HCT116 (cell line): ENCODE results near the gene TTC33. TPM values are rescaled to one million over a fixed set of nuclear protein-coding genes. Genes with fewer than 3 reads are reported as not detected.

ENCODE experiments used
- ATAC-seq: fragments of 200-7000 bp; cut with Tn5 transposase; 2 replicates; pipeline ENCODE4 v1.9.1; 2020; ENCODE audit warnings: mild to moderate bottlenecking, moderate library complexity
- BruUV-seq: library from RNA; stranded (reverse); fragments of 400-500 nt; replicated peaks from 2 replicates; lab custom pipeline; 2021; lab: Mats Ljungman, UMichigan
- CTCF ChIA-PET: fragments of 300-600 bp; sonication (Branson Sonifier 250); formaldehyde crosslinking; loops from one replicate; lab custom pipeline; 2021; ENCODE audit warnings: antibody characterized with exemption; lab: Charles Lee
- POLR2A ChIA-PET: fragments of 300-600, 350-600 bp; sonication (Branson Sonifier 250); formaldehyde crosslinking; loops from one replicate; lab custom pipeline; 2021; ENCODE audit warnings: antibody characterized with exemption; lab: Charles Lee
- RAD21 ChIA-PET, 2 experiments: fragments of 300-600 bp; sonication (Branson Sonifier 250); formaldehyde crosslinking; loops; one replicate each; lab custom pipeline; 2023; ENCODE audit warnings: low total read pairs in 2 of 2; ENCODE audit not compliant: uncharacterized antibody in 2 of 2, unreplicated experiment in 2 of 2, low non-redundant PET in 1 of 2; lab: Charles Lee
- DNase-seq: peaks from one replicate; pipeline ENCODE4 v3.0.0-alpha.2; 2010; ENCODE audit warnings: low read depth, low spot score
- H2AFZ ChIP-seq: fragments of 200-600 bp; shearing (Covaris generic), sonication (generic); 2 replicates; pipeline ENCODE4 v1.6.1; 2017; ENCODE audit warnings: low read depth, mixed run types, mixed read lengths, antibody characterized with exemption, low read length; ENCODE audit not compliant: poor library complexity, severe bottlenecking
- H3K27ac ChIP-seq: 2 replicates; pipeline ENCODE4 v1.5.1; 2012; ENCODE audit warnings: low read depth, low read length
- H3K27me3 ChIP-seq: fragments of 200-600 bp; sonication (generic); 2 replicates; pipeline ENCODE4 v1.6.1; 2016; ENCODE audit warnings: mixed run types, low read length, mixed read lengths; ENCODE audit not compliant: insufficient read depth
- H3K36me3 ChIP-seq, 2 experiments: fragments of 200-500 bp in 1 of 2; fragments of 200-600 bp in 1 of 2; sonication (Bioruptor generic) in 1 of 2; sonication (generic) in 1 of 2; 2 replicates each; pipeline versions ENCODE4 v1.5.1 to v1.6.1; 2014 to 2016; ENCODE audit warnings: low read length in 2 of 2, inconsistent platforms in 1 of 2, mixed read lengths in 1 of 2, mixed run types in 1 of 2; ENCODE audit not compliant: insufficient read depth in 2 of 2, control insufficient read depth in 1 of 2
- H3K4me1 ChIP-seq, 2 experiments: fragments of 200-600 bp in 1 of 2; sonication (generic) in 1 of 2; 2 replicates each; pipeline versions ENCODE4 v1.5.1 to v1.6.1; 2012 to 2017; ENCODE audit warnings: low read length in 2 of 2, inconsistent platforms in 1 of 2, mild to moderate bottlenecking in 1 of 2, mixed read lengths in 1 of 2, mixed run types in 1 of 2, moderate library complexity in 1 of 2; ENCODE audit not compliant: insufficient read depth in 2 of 2, control insufficient read depth in 1 of 2
- H3K4me2 ChIP-seq: fragments of 200-600 bp; sonication (generic); 2 replicates; pipeline ENCODE4 v1.6.1; 2017; ENCODE audit warnings: mixed run types, low read length, mixed read lengths
- H3K4me3 ChIP-seq, 2 experiments: fragments of 200-600 bp in 1 of 2; sonication (generic) in 1 of 2; replicated peaks in 1 of 2; 2 replicates each; pipeline ENCODE4 v1.5.1; 2011 to 2016; ENCODE audit warnings: low read length in 2 of 2, control low read depth in 1 of 2, low read depth in 1 of 2, mild to moderate bottlenecking in 1 of 2, mixed read lengths in 1 of 2, mixed run types in 1 of 2
- H3K79me2 ChIP-seq: fragments of 200-600 bp; sonication (generic); 2 replicates; pipeline ENCODE4 v1.6.1; 2017; ENCODE audit warnings: mild to moderate bottlenecking, mixed run types, low read length, moderate library complexity, mixed read lengths; ENCODE audit not compliant: insufficient read depth
- H3K9ac ChIP-seq: fragments of 200-600 bp; sonication (generic); 2 replicates; pipeline ENCODE4 v1.6.1; 2016; ENCODE audit warnings: low read length, mixed read lengths
- H3K9me2 ChIP-seq: fragments of 200-600 bp; sonication (generic), shearing (Covaris generic); 2 replicates; pipeline ENCODE4 v1.6.1; 2017; ENCODE audit warnings: mixed run types, mild to moderate bottlenecking, moderate library complexity; ENCODE audit not compliant: insufficient read depth
- H3K9me3 ChIP-seq, 2 experiments: fragments of 200-500 bp in 1 of 2; fragments of 200-600 bp in 1 of 2; sonication (Bioruptor generic) in 1 of 2; sonication (generic) in 1 of 2; 2 replicates each; pipeline ENCODE4 v1.6.1; 2014 to 2017; ENCODE audit warnings: low read length in 2 of 2, mixed read lengths in 2 of 2, inconsistent platforms in 1 of 2, low read depth in 1 of 2, mild to moderate bottlenecking in 1 of 2, mixed run types in 1 of 2, moderate library complexity in 1 of 2; ENCODE audit not compliant: control insufficient read depth in 1 of 2, insufficient read depth in 1 of 2
- H4K20me1 ChIP-seq: fragments of 200-600 bp; sonication (generic), shearing (Covaris generic); 2 replicates; pipeline ENCODE4 v1.6.1; 2017; ENCODE audit warnings: mixed run types, mild to moderate bottlenecking, moderate library complexity; ENCODE audit not compliant: insufficient read depth
- CBX3 ChIP-seq: IDR thresholded peaks from 2 replicates; pipeline ENCODE4 v1.6.1; 2012; ENCODE audit warnings: low read depth
- CEBPB ChIP-seq: IDR thresholded peaks from 2 replicates; pipeline ENCODE4 v1.6.1; 2012; ENCODE audit warnings: low read depth
- CTCF ChIP-seq, 3 experiments: fragments of 200-600 bp in 1 of 3; sonication (generic) in 1 of 3; IDR thresholded peaks in 2 of 3; conservative IDR thresholded peaks in 1 of 3; 2 replicates each; pipeline ENCODE4 v1.5.1; 2012 to 2017; ENCODE audit warnings: low read depth in 2 of 3, low read length in 2 of 3, antibody characterized with exemption in 1 of 3, borderline replicate concordance in 1 of 3, control low read depth in 1 of 3, mild to moderate bottlenecking in 1 of 3, mixed read lengths in 1 of 3, mixed run types in 1 of 3, moderate library complexity in 1 of 3; ENCODE audit not compliant: insufficient read depth in 1 of 3
- EGR1 ChIP-seq: IDR thresholded peaks from 2 replicates; pipeline ENCODE4 v1.6.1; 2012; ENCODE audit warnings: low read depth
- ELF1 ChIP-seq: IDR thresholded peaks from 2 replicates; pipeline ENCODE4 v1.6.1; 2012; ENCODE audit warnings: low read depth, borderline replicate concordance
- JUND ChIP-seq: IDR thresholded peaks from 2 replicates; pipeline ENCODE4 v1.6.1; 2012
- MAX ChIP-seq: IDR thresholded peaks from 2 replicates; pipeline ENCODE4 v1.6.1; 2012
- POLR2A ChIP-seq: IDR thresholded peaks from 2 replicates; pipeline ENCODE4 v1.7.0; 2011; ENCODE audit warnings: borderline replicate concordance; ENCODE audit not compliant: insufficient read depth, insufficient read length; ENCODE audit errors: extremely low read depth
- SIN3A ChIP-seq: IDR thresholded peaks from 2 replicates; pipeline ENCODE4 v1.6.1; 2012; ENCODE audit warnings: low read depth
- SP1 ChIP-seq: IDR thresholded peaks from 2 replicates; pipeline ENCODE4 v1.6.1; 2012; ENCODE audit warnings: low read depth
- TCF7L2 ChIP-seq: IDR thresholded peaks from 2 replicates; pipeline ENCODE4 v1.7.0; 2011; ENCODE audit warnings: borderline replicate concordance, inconsistent platforms; ENCODE audit not compliant: insufficient read depth, insufficient read length; ENCODE audit errors: extremely low read depth
- ZFX ChIP-seq: fragments of 450-650 bp; IDR thresholded peaks from 2 replicates; pipeline ENCODE4 v1.6.1; 2017
- ZNF274 ChIP-seq: fragments of 200-500 bp; sonication (Bioruptor generic); IDR thresholded peaks from 2 replicates; pipeline ENCODE4 v1.6.1; 2014; ENCODE audit warnings: mild to moderate bottlenecking, low read depth, low read length, inconsistent platforms
- intact Hi-C: fragments of 100-400 bp; cut with micrococcal nuclease; formaldehyde crosslinking; loops from 2 replicates; pipeline ENCODE4 v1.10.0; 2022
- total RNA-seq: library from RNA; stranded (reverse); gene quantifications from one replicate; pipeline ENCODE4 v1.2.1, GENCODE V29; 2021; ENCODE audit not compliant: unreplicated experiment
- TF ChIP-seq, protein P1 (sequence below): IDR thresholded peaks from 2 replicates; pipeline ENCODE4 v1.6.1; 2012
- TF ChIP-seq, protein P2 (sequence below): IDR thresholded peaks from 2 replicates; pipeline ENCODE4 v1.6.1; 2011; ENCODE audit warnings: mild to moderate bottlenecking, low read length, moderate library complexity; ENCODE audit not compliant: insufficient replicate concordance; ENCODE audit errors: extremely low read depth

Gene TTC33
- total RNA-seq, 1 experiment from 2014 or later: 14.5 TPM

- ATAC-seq (no peak), DNase-seq (no peak)
- Histone ChIP-seq H2AFZ (no peak overlapping the region), H3K9ac (no peak overlapping the region), H3K4me2 (no peak overlapping the region), H3K9me2 (no peaks in the 10 kb centered on the region), H3K4me3 (no peak overlapping the region), H3K4me1 (peaks cover 0 to 8% of the 10 kb centered on the region in 2 experiments; a peak in 1 of 4 replicates), H3K27ac (no peak overlapping the region), H3K36me3 (no peaks in the 10 kb centered on the region)
- CTCF ChIA-PET: no interaction called here
- intact Hi-C loops: no loop called here
- no TSS peak for BruUV-seq
- POLR2A ChIA-PET: no interaction called here
- RAD21 ChIA-PET: no interaction called here
- no peak for TF ChIP-seq MAX
- TF ChIP-seq, protein P1, sequence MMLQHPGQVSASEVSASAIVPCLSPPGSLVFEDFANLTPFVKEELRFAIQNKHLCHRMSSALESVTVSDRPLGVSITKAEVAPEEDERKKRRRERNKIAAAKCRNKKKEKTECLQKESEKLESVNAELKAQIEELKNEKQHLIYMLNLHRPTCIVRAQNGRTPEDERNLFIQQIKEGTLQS: no peak
- TF ChIP-seq TCF7L2: no peak
- no peak for TF ChIP-seq ZFX
- TF ChIP-seq, all 23 proteins: peak for 0
- Histone ChIP-seq H3K79me2 (no peaks in the 10 kb centered on the region), H4K20me1 (no peaks in the 10 kb centered on the region), H3K27me3 (no peaks in the 10 kb centered on the region), H3K9me3 (no peaks in the 10 kb centered on the region)
Observed at GRCh38 chr5:40547557-40547956, 208.2 kb downstream of the TTC33 start.

- ChIA-PET CTCF (no interaction called here), RAD21 (no interaction called here), POLR2A (no interaction called here)
- H2AFZ ChIP-seq: no peak overlapping the region
- H3K79me2 ChIP-seq: no peaks in the 10 kb centered on the region
- H3K27me3 ChIP-seq: no peaks in the 10 kb centered on the region
- H3K9me2 ChIP-seq: no peaks in the 10 kb centered on the region
- no peak overlapping the region for H3K4me2 ChIP-seq
- BruUV-seq: no TSS peak
- H3K4me1 ChIP-seq: no peaks in the 10 kb centered on the region
- intact Hi-C loops: no loop called here
- no peak for ATAC-seq
- no peaks in the 10 kb centered on the region for H4K20me1 ChIP-seq
- no peaks in the 10 kb centered on the region for H3K36me3 ChIP-seq
- H3K9ac ChIP-seq: no peak overlapping the region
- no peak overlapping the region for H3K4me3 ChIP-seq
- H3K9me3 ChIP-seq: no peaks in the 10 kb centered on the region
- DNase-seq: no peak
- no peak overlapping the region for H3K27ac ChIP-seq
- TF ChIP-seq CTCF (IDR thresholded peaks at IDR 0.05 in 2 of 3, conservative IDR thresholded peaks at IDR 0.05 in 1 of 3; ENCODE audit: borderline replicate concordance in 1 of 3, insufficient read depth in 1 of 3, low read depth in 2 of 3, low read length in 2 of 3): no peak
- TF ChIP-seq ELF1: no peak
- TF ChIP-seq ZFX: no peak
- no peak for TF ChIP-seq ZNF274
- TF ChIP-seq TCF7L2: no peak
- no peak for TF ChIP-seq MAX
- TF ChIP-seq CBX3: no peak
- TF ChIP-seq EGR1: no peak
- TF ChIP-seq JUND: no peak
- TF ChIP-seq, protein P2, sequence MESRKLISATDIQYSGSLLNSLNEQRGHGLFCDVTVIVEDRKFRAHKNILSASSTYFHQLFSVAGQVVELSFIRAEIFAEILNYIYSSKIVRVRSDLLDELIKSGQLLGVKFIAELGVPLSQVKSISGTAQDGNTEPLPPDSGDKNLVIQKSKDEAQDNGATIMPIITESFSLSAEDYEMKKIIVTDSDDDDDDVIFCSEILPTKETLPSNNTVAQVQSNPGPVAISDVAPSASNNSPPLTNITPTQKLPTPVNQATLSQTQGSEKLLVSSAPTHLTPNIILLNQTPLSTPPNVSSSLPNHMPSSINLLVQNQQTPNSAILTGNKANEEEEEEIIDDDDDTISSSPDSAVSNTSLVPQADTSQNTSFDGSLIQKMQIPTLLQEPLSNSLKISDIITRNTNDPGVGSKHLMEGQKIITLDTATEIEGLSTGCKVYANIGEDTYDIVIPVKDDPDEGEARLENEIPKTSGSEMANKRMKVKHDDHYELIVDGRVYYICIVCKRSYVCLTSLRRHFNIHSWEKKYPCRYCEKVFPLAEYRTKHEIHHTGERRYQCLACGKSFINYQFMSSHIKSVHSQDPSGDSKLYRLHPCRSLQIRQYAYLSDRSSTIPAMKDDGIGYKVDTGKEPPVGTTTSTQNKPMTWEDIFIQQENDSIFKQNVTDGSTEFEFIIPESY: no peak
- TF ChIP-seq POLR2A: no peak
- TF ChIP-seq, protein P1: no peak
- TF ChIP-seq SP1: no peak
- no peak for TF ChIP-seq CEBPB
- no peak for TF ChIP-seq SIN3A
Observed at GRCh38 chr5:40540301-40540700, 215.5 kb downstream of the TTC33 start.
